Esophagus mucosa (tissue), 1 donor: Measurements from ENCODE around the gene SLC9C2. TPM values are rescaled to one million over a fixed set of nuclear protein-coding genes. Genes with fewer than 3 reads are reported as not detected.
"Not testable (repeated sequence)": the region's sequence is repeated elsewhere in the genome, so short reads cannot be mapped to it uniquely, and the experiment has no call there.

Experiments
- ATAC-seq: fragments of 200-7000 bp; cut with Tn5 transposase; one replicate; pipeline ENCODE4 v1.9.1; 2020
- total RNA-seq: library from RNA; stranded (reverse); gene quantifications from one replicate; pipeline ENCODE4 v1.2.4, GENCODE V29; 2023
- donor health status: DM: yes; HTN: yes; CAD: no.

The SLC9C2 gene
- total RNA-seq, 1 donor from 2014 or later, result 0.12 TPM

- ATAC-seq, result peak; percentile 42
Measured at GRCh38 chr1:173478094-173478674, 124.7 kb downstream of the SLC9C2 start.

GRCh38 chr1:173477286-173478093, 125.4 kb downstream of the SLC9C2 start, which contains the start of gene PRDX6:
TSS of gene PRDX6 (plus strand) at chr1:173477335. CDS start at chr1:173477398, 63 bp downstream.
- ATAC-seq, result peak; percentile 47

- peak; percentile 95 for ATAC-seq
Measured at GRCh38 chr1:173476665-173477285, 126.1 kb downstream of the SLC9C2 start.

- ATAC-seq, result no peak
Measured at GRCh38 chr1:173476197-173476664, 126.6 kb downstream of the SLC9C2 start.

- peak; percentile 50 for ATAC-seq
Measured at GRCh38 chr1:173475564-173476196, 127.2 kb downstream of the SLC9C2 start.

- not testable (repeated sequence) for ATAC-seq
Measured at GRCh38 chr1:173474780-173475421, 128.0 kb downstream of the SLC9C2 start.

GRCh38 chr1:173474097-173474779, 128.6 kb downstream of the SLC9C2 start:
- no peak for ATAC-seq

- ATAC-seq, result no peak
Measured at GRCh38 chr1:173473599-173474011, 129.3 kb downstream of the SLC9C2 start.

GRCh38 chr1:173470608-173471007, 132.3 kb downstream of the SLC9C2 start:
- ATAC-seq, result no peak

- peak; percentile 51 for ATAC-seq
Measured at GRCh38 chr1:173469656-173470055, 133.2 kb downstream of the SLC9C2 start.

GRCh38 chr1:173467426-173467825, 135.4 kb downstream of the SLC9C2 start:
- no peak for ATAC-seq

GRCh38 chr1:173464185-173464584, 138.7 kb downstream of the SLC9C2 start:
- ATAC-seq, result not testable (repeated sequence)

- not testable (repeated sequence) for ATAC-seq
Measured at GRCh38 chr1:173462666-173463065, 140.2 kb downstream of the SLC9C2 start.

- ATAC-seq, result no peak
Measured at GRCh38 chr1:173459885-173460284, 143.0 kb downstream of the SLC9C2 start.

GRCh38 chr1:173454966-173455524, 147.8 kb downstream of the SLC9C2 start:
- no peak for ATAC-seq

- ATAC-seq, result no peak
Measured at GRCh38 chr1:173453982-173454381, 148.9 kb downstream of the SLC9C2 start.

- peak; percentile 70 for ATAC-seq
Measured at GRCh38 chr1:173451981-173452380, 150.9 kb downstream of the SLC9C2 start.
